Measurements from ENCODE around the gene BMPR1A.

BMPR1A gene

DNA sequence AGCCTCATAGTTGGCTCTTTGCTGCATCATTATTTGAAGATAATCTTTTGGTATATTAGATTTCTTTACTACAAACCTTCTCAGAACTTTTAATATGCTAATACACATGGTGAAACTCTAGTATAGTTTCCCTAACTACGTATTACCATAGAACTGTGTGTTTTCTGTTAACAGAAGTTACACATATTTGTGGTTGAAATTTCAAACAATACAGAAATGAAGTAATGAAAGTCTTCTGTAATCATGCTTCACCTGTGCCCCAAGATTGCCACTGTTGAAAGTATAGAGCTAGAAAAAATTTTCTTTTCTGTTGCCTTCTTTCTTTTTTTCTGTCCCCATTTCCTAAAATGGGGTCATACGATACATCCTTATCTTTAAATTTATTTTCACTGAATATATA is 9.1 kb downstream of the BMPR1A start:
- no peak overlapping the region for H3K4me3 ChIP-seq (ENCODE audit: low read length)
- TF ChIP-seq ZNF274 (IDR thresholded peaks at IDR 0.05; ENCODE audit: low read depth, low read length): no peak

DNA sequence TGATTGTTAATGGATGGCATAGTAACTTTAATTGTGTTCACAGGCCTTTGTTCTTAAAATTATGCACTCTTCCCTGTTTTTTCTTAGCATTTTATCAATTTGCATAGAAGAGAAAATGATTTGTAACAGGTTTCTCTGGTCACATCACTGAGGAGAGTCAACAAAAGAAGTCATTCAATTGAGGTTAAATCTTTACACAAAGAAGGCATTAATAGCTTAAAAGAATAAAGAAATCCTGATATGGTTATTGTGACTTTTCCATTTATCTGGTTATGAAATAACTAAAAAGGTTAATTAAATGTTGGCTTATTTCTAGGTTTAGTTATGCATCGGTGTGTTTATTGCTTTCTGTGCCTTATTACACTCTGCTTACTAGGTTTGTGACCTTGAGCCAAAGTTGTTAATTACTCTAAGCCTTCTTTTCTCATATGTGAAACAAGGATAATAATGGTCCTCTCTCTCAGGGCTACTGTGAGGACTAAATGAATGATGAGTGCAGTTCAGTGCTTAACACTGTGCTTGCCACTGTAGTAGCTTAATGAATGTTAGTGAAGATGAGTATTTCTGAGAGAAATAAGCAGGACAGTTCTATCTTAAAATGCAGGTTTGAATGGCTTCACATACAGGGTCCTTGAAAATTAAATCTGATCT is 12.1 kb downstream of the BMPR1A start:
- no peak for TF ChIP-seq ZNF274 (IDR thresholded peaks at IDR 0.05; ENCODE audit: low read depth, low read length)
- no peak overlapping the region for H3K4me3 ChIP-seq (ENCODE audit: low read length)

DNA sequence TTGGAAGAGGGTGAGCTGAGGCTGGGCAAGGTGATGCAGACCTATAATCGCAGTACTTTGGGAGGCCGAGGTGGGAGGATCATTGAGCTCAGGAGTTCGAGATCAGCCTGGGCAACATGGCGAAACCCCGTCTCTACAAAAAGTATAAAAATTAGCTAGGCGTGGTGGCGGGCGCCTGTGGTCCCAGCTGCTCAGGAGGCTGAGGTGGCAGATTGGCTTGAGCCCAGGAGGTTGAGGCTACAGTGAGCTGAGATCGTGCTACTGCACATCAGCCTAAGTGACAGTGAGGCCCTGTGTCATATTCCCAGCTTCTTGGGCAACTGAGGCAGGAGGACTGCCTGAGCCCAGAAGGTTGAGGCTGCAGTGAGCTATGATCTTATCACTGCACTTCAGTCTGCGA is 13.6 kb downstream of the BMPR1A start:
- no peak overlapping the region for H3K4me3 ChIP-seq (ENCODE audit: low read length)
- no peak for TF ChIP-seq ZNF274 (IDR thresholded peaks at IDR 0.05; ENCODE audit: low read depth, low read length)

DNA sequence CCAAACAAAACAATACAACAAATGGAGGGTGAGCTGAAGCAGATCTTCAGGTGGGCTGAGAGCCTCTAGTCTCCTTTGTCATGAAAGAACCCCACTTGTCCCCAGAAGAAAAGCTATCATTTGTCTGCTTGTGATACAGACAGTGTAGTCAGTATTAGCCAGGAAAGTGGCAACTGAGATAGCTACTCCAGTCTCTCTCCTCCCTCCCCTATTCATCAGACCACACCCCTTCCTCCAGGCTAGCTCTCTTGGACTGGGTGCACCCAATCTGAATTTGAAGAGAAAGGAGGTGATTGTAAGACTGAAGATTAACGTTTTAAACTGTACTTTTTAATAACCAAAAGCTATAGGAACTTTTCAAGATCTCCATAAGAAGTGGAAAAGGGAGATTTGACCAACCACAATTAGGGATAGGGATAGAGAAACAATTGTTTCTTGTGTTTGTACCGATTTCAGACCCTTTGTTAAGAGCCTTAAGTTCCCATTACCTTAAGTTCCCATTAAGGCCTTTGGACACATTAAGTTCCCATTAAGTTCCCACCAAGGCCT is 14.1 kb downstream of the BMPR1A start:
- H3K4me3 ChIP-seq (ENCODE audit: low read length): no peak overlapping the region
- TF ChIP-seq ZNF274 (IDR thresholded peaks at IDR 0.05; ENCODE audit: low read depth, low read length): no peak

DNA sequence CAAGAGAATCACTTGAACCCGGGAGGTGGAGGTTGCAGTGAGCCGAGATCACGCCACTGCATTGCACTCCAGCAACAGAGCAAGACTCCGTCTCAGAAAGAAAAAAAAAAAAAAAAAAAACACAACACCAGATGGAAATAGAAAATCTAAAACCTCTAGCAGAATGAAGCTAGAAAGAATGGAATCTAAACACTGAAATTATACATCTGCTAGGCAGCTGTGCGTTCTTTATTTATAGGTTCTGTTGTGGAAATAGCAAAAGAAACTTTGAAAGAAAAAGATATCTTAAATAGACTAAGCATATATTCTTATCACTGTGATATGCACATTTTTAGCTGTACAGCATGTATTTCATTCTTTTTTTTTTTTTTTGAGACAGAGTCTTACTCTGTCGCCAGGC is 17.1 kb downstream of the BMPR1A start:
- no peak for TF ChIP-seq ZNF274 (IDR thresholded peaks at IDR 0.05; ENCODE audit: low read depth, low read length)
- H3K4me3 ChIP-seq (ENCODE audit: low read length): no peak overlapping the region

DNA sequence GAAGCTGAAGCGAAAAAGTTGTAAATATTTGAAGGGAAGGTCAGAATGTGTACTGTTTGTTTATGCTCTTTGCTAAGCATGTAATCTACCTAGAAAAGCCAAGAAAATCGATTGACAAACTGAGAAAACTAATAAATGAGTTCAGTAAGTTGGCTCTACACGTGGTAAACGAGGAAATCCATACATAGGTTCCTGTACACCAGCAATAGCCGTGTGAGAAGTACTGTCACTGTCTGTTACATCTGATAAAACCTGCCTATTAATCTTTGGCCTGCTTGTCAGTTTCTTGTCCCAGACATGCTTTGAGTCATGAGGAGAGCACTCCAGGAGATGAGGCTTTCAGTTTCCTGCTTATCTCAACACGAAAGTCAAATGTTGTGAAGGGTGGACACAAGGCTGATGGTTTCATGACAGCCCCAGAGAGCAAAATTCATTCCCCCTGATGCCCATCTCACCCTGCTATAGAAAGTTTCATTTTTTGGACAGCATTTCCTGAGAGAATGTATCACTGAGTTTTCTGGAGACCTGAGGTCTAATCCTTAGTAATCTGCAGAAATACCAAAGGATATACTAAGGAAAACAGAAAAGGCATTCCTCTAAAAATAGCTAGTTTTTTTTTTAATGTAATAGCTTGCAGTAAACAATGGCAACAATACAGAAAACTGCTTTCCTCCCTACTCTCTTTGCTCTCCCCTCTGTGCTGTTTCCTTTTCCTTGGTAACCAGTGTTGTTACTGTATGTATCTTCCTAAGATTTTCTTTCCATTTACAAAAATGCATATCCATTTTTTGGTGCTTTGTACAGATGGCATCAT is 18.8 kb downstream of the BMPR1A start:
- H3K4me3 ChIP-seq (ENCODE audit: low read length): no peak overlapping the region
- no peak for TF ChIP-seq ZNF274 (IDR thresholded peaks at IDR 0.05; ENCODE audit: low read depth, low read length)

DNA sequence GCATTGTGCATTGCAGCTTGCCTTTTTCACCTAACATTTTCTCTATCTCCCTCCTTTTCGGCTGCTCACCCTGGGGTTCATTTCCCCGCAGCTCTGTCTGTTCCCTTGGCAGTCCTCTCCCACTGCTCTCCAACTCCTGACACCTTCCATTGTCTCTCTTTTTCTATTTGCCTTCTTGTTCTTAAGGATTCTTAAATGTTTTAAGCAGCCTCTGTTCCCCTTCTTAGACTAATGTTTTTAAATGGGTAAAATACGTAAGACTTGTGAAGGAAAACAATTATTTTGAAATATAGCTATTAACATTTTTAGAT is 19.4 kb downstream of the BMPR1A start:
- no peak for TF ChIP-seq ZNF274 (IDR thresholded peaks at IDR 0.05; ENCODE audit: low read depth, low read length)
- H3K4me3 ChIP-seq (ENCODE audit: low read length): no peak overlapping the region

DNA sequence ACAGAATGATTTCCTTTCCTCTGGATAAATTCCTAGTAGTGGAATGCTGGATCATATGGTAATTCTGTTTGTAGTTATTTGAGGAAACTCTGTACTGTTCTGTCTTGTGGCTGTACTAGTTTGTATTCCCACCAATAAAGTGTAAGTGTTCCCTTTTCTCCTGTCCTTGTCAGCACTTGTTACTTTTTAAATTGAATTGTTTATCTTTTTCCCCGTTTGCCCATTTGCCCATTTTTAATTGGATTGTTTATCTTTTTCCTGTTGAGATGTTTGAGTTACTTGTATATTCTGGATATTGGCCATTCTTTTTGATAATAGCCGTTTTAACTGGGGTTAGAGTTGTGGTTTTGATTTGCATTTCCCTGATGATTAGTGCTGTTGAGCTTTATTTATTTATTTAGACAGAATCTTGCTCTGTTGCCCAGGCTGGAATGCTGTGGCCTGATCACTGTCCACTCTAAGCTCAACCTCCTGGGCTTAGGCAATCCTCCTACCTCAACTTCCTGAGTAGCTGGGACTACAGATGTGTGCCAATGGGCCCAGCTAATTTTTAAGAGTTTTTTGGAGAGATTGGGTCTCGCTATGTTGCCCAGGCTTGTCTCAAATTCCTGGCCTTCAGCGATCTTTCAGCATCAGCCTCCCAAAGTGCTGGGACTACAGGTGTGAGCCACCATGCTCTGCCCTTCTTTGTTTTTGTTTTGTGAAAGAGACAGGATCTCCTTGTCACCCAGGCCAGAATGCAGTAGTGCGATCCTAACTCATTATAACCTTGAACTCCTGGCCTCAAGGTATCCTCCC is 23.0 kb downstream of the BMPR1A start:
- no peak overlapping the region for H3K4me3 ChIP-seq (ENCODE audit: low read length)
- TF ChIP-seq ZNF274 (IDR thresholded peaks at IDR 0.05; ENCODE audit: low read depth, low read length): no peak

DNA sequence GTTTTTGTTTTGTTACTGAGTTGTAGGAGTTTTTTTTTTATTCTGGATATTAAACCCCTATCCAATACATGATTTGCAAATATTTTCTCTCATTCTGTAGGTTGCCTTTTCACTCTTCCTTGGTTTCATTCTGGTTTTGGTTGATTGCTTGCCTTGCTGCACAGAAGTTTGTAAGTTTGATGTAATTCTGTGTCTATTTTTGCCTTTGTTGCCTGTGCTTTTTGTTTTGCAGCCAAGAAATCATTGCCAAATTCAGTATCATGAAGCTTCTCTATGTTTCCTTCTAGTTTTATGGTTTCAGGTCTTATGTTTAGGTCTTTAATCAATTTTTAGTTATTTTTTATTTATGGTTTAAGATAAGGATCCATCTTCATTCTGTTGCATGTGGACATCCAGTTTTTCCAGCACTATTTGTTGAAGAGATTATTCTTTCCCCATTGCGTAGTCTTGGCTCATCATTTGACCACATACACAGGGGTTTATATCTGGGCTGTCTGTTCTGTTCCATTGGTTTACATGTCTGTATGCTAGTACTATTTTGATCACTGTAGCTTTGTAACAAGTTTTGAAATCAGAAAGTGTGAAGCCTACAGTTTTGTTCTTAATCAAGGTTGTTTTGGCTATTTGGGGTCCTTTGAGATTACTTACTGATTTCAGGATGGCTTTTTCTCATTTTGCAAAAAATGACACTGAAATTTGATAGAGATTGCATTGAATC is 26.4 kb downstream of the BMPR1A start:
- no peak for TF ChIP-seq ZNF274 (IDR thresholded peaks at IDR 0.05; ENCODE audit: low read depth, low read length)

DNA sequence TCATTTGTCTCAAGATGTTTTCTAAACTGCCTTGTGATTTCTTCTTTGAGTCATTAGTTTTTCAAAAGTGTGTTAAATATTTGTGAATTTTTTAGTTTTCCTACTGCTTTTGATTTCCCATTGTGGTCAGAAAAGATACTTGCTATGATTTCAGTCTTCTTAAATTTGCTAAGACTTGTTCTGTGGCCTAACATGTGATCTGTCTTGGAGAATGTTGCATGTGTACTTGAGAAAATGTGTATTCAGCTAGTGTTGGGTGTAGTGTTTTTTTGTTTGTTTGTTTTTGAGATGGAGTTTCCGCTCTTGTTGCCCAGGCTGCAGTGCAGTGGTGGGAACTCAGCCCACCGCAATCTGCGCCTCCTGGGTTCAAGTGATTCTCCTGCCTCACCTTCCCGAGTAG is 28.6 kb downstream of the BMPR1A start:
- no peak overlapping the region for H3K4me3 ChIP-seq (ENCODE audit: low read length)
- no peak for TF ChIP-seq ZNF274 (IDR thresholded peaks at IDR 0.05; ENCODE audit: low read depth, low read length)

More for the DNA sequence above, 26.4 kb downstream of the BMPR1A start:
- no peak overlapping the region for H3K4me3 ChIP-seq (ENCODE audit: low read length)

DNA sequence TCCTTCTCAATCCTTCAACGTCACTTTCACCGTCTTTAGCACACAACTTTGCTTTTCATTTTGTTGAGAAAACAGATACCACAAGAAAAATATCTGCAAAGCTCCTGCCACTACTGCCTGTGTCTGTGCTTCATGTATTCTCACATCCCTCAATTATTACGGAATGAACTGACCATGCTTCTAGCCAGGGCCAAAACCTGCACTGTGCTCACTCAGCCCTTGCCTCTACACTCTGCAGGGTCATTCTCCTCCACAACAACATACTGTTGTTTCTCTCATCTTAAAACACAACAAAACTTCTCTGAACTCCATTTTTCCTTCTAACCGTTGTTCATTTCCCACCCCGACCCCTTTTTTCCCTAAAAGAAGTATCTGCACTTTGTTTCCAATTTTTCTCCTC is 29.5 kb downstream of the BMPR1A start:
- H3K4me3 ChIP-seq (ENCODE audit: low read length): no peak overlapping the region; the same call in 1 of the 2 replicates
- TF ChIP-seq ZNF274 (IDR thresholded peaks at IDR 0.05; ENCODE audit: low read depth, low read length): no peak

DNA sequence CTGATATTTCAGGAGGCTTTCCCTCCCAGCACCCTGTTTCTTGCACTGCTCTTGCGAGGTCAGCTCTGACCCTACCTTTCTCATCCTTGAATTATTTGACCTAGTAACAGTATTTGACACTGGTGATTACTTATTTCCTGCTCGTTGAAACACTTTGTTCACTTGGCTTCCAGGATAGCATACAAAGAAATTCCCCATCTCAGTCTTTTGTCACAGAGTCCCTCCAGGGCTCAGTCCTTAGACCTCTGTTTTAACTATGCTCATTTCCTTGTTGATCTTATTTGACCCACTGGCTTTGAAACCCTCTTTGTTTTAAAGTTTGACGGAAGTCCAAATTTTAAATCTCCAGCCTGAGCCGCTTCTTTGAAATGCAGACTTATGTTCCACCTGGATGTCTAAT is 29.9 kb downstream of the BMPR1A start:
- TF ChIP-seq ZNF274 (IDR thresholded peaks at IDR 0.05; ENCODE audit: low read depth, low read length): no peak

DNA sequence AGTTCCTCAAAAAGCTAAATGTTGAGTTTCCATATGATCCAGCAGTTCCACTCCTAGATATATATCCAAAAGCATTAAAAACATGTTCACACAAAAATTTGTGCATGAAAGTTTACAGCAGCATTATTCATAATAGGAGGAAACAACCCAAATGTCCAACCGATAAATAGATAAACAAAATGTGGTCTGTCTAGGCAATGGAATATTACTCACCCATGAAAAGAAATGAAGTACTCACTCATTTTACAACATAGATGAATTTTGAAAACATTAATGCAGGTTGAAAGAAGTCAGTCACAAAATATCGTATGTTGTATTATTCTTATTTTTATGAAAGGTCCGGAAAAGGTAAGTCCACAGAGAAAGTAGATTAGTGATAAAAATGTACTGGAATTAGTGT is 34.0 kb downstream of the BMPR1A start:
- H3K4me3 ChIP-seq (ENCODE audit: low read length): no peak overlapping the region
- no peak for TF ChIP-seq ZNF274 (IDR thresholded peaks at IDR 0.05; ENCODE audit: low read depth, low read length)

More for the DNA sequence above, 29.9 kb downstream of the BMPR1A start:
- H3K4me3 ChIP-seq (ENCODE audit: low read length): no peak overlapping the region; the same call in 1 of the 2 replicates

All from GM08714 (cell line).